Tibial artery (tissue), 4 donors: ENCODE measurements around the gene ABCC5.
"Not testable (repeated sequence)": the region's sequence is repeated elsewhere in the genome, so short reads cannot be mapped to it uniquely, and the experiment has no call there.

Experiments
- DNase-seq, 2 donors: peaks; one replicate each; pipeline ENCODE4 v3.0.0-alpha.2; 2019
- H3K27ac ChIP-seq, 2 donors: fragments of 200-600 bp; sonication (generic) in 1 of 2; 1 replicate in 1 of 2; 2 replicates in 1 of 2; pipeline ENCODE4 v1.5.1; 2018 to 2019; ENCODE audit warnings: mild to moderate bottlenecking in 1 of 2
- H3K27me3 ChIP-seq, 2 donors: fragments of 200-600 bp; sonication (generic) in 1 of 2; one replicate each; pipeline versions ENCODE4 v1.5.1 to v1.6.0; 2016 to 2019
- H3K36me3 ChIP-seq, 3 donors: fragments of 200-600 bp; sonication (generic) in 2 of 3; one replicate each; pipeline ENCODE4 v1.5.1; 2016 to 2019; ENCODE audit warnings: mild to moderate bottlenecking in 2 of 3
- H3K4me1 ChIP-seq, 4 donors: fragments of 200-600 bp; sonication (generic) in 2 of 4; 1 replicate in 3 of 4; 2 replicates in 1 of 4; pipeline ENCODE4 v1.5.1; 2016 to 2019
- H3K4me3 ChIP-seq, 2 donors: fragments of 200-600 bp; sonication (generic) in 1 of 2; 1 replicate in 1 of 2; 2 replicates in 1 of 2; pipeline ENCODE4 v1.5.1; 2018 to 2019; ENCODE audit warnings: mild to moderate bottlenecking in 2 of 2
- H3K9me3 ChIP-seq, 3 donors: fragments of 200-600 bp; sonication (generic) in 1 of 3; one replicate each; pipeline ENCODE4 v1.5.1; 2016 to 2019
- intact Hi-C: fragments of 100-400 bp; cut with DNase I; formaldehyde crosslinking; loops from one replicate; pipeline ENCODE4 v1.15.0; 2023; ENCODE audit warnings: low total_unique reads
- TF ChIP-seq, protein P1 (sequence below), 2 experiments: fragments of 200-600 bp in 1 of 2; fragments of 450-650 bp in 1 of 2; IDR thresholded peaks; one replicate each; pipeline ENCODE4 v1.5.1; 2017 to 2019; ENCODE audit warnings: antibody characterized with exemption in 2 of 2, mild to moderate bottlenecking in 1 of 2, moderate library complexity in 1 of 2

Gene ABCC5

DNA sequence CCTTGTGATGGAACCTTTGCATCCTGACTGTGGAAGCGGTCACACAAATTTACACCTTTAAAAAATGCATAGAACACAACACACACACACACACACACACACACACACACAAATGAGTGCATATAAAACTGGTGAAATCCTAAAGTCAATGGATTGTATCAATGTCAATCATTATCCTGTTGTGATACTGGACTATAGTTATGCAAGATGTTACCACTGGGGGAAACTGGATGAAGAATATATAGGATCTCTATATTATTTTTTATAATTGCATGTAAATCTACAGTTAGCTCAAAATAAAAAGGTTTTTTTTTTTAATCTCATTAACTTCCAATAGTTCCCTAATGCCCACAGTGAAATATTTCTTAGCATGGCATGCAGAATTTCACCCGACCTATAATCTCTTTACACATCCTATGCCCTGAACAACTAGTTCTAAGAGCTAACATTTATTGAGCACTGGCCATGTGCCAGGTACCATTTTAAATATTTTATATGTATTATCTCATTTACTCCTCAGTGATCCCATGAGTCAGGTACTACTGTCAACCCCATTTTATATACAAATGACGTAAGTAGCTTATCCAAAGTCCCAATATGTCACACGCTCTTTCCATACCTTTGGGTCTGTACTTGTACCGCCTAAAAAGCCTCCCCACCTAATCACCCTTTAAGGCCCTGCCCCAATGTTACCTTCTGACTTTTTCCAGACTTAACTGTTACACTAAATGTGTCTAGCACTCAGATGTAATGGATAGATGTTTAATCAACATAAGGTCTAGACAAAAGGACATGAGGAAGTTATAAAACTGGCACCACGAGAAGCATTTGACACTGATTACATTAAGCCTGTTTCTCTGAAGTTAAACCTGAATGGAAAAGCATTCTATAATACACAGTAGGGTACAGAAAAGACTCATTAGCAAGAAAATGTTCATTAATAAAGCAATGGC, 5.5 kb downstream of the ABCC5 start:
- intact Hi-C loops: loop anchor here (10.0 kb wide), 1 partner anchor 233 kb away; the partner anchor contains the start of genes ALG3 and EEF1AKMT4
- Histone ChIP-seq H3K36me3 (peaks cover 13 to 31% (median 14%) of the 10 kb centered on the region in 3 donors), H3K4me3 (no peak overlapping the region), H3K4me1 (peaks cover 0 to 12% (median 8%) of the 10 kb centered on the region in 4 donors), H3K9me3 (no peaks in the 10 kb centered on the region), H3K27ac (no peak overlapping the region), H3K27me3 (no peaks in the 10 kb centered on the region)
- TF ChIP-seq, protein P1, sequence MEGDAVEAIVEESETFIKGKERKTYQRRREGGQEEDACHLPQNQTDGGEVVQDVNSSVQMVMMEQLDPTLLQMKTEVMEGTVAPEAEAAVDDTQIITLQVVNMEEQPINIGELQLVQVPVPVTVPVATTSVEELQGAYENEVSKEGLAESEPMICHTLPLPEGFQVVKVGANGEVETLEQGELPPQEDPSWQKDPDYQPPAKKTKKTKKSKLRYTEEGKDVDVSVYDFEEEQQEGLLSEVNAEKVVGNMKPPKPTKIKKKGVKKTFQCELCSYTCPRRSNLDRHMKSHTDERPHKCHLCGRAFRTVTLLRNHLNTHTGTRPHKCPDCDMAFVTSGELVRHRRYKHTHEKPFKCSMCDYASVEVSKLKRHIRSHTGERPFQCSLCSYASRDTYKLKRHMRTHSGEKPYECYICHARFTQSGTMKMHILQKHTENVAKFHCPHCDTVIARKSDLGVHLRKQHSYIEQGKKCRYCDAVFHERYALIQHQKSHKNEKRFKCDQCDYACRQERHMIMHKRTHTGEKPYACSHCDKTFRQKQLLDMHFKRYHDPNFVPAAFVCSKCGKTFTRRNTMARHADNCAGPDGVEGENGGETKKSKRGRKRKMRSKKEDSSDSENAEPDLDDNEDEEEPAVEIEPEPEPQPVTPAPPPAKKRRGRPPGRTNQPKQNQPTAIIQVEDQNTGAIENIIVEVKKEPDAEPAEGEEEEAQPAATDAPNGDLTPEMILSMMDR (IDR thresholded peaks at IDR 0.05): no peak
- DNase-seq: no peak

GRCh38 chr3:184011230-184011876, 6.3 kb downstream of the ABCC5 start:
- no peak overlapping the region for H3K27ac ChIP-seq
- H3K4me3 ChIP-seq: no peak overlapping the region
- TF ChIP-seq, protein P1 (IDR thresholded peaks at IDR 0.05): no peak
- peaks cover 13 to 31% (median 14%) of the 10 kb centered on the region in 3 donors for H3K36me3 ChIP-seq
- H3K27me3 ChIP-seq: no peaks in the 10 kb centered on the region
- intact Hi-C loops: loop anchor here (10.0 kb wide), 1 partner anchor 233 kb away; the partner anchor contains the start of genes ALG3 and EEF1AKMT4
- no peaks in the 10 kb centered on the region for H3K9me3 ChIP-seq
- H3K4me1 ChIP-seq: peaks cover 0 to 4% (median under 1%) of the 10 kb centered on the region in 4 donors
- DNase-seq: no peak

GRCh38 chr3:184008161-184008560, 9.5 kb downstream of the ABCC5 start:
- intact Hi-C loops: no loop called here
- no peaks in the 10 kb centered on the region for H3K9me3 ChIP-seq
- H3K4me1 ChIP-seq: peaks cover 0 to 5% (median 0%) of the 10 kb centered on the region in 4 donors
- no peaks in the 10 kb centered on the region for H3K27me3 ChIP-seq
- DNase-seq: no peak
- no peak overlapping the region for H3K27ac ChIP-seq
- H3K36me3 ChIP-seq: peaks cover 6 to 22% (median 8%) of the 10 kb centered on the region in 3 donors
- TF ChIP-seq, protein P1 (IDR thresholded peaks at IDR 0.05): no peak
- H3K4me3 ChIP-seq: no peak overlapping the region

- H3K27me3 ChIP-seq, H3K4me3 ChIP-seq, H3K9me3 ChIP-seq, DNase-seq, intact Hi-C loops, H3K4me1 ChIP-seq, H3K27ac ChIP-seq: not testable (repeated sequence)
- peaks cover 0 to 15% (median 8%) of the 10 kb centered on the region in 3 donors for H3K36me3 ChIP-seq
These were observed 10.4 kb downstream of the ABCC5 start for GRCh38 chr3:184007143-184007813.

GRCh38 chr3:184005941-184006507, 11.7 kb downstream of the ABCC5 start:
- peaks cover 0 to 10% (median 8%) of the 10 kb centered on the region in 3 donors for H3K36me3 ChIP-seq
- DNase-seq: peak; percentile 50 to 68
- no peaks in the 10 kb centered on the region for H3K9me3 ChIP-seq
- TF ChIP-seq, protein P1 (IDR thresholded peaks at IDR 0.05): no peak
- H3K4me1 ChIP-seq: peaks cover 0 to 5% (median 0%) of the 10 kb centered on the region in 4 donors
- no peaks in the 10 kb centered on the region for H3K27me3 ChIP-seq
- H3K4me3 ChIP-seq: peak overlapping the region in 1 of 2 donors; percentile 4
- intact Hi-C loops: no loop called here
- H3K27ac ChIP-seq: no peak overlapping the region
